Measurements from ENCODE around the gene FUNDC2. TPM values are rescaled to one million over a fixed set of nuclear protein-coding genes. Genes with fewer than 3 reads are reported as not detected.

Gene FUNDC2
- total and polyA plus RNA-seq, 10 of the 15 experiments (the other 5 are each of a cell fraction or from before 2014, with no cell fraction given), result 70.5 to 353 (median 165) TPM

GRCh38 chrX:155061760-155062159 lies 35.1 kb downstream of the FUNDC2 start:
- 91% methylated on average over 4 of the region's 4 CpGs for WGBS (ENCODE audit: insufficient coverage, insufficient replicate concordance, low lambda C conversion rate, missing lambda C conversion rate)
- Histone ChIP-seq H3K9me3 (replicated peaks; ENCODE audit: control insufficient read depth, insufficient read depth, low read length) (no peaks in the 10 kb centered on the region), H3K36me3 (ENCODE audit: control insufficient read depth in 2 of 2, insufficient read depth in 2 of 2, low read length in 1 of 2) (no peaks in the 10 kb centered on the region; a peak in 3 of 4 replicates), H4K20me1 (ENCODE audit: control insufficient read depth, insufficient read depth) (no peaks in the 10 kb centered on the region), H3K27me3 (replicated peaks in 1 of 2; ENCODE audit: control insufficient read depth in 2 of 2, insufficient read depth in 2 of 2, low read length in 1 of 2) (no peaks in the 10 kb centered on the region), H3K4me3 (no peak overlapping the region), H3K4me1 (ENCODE audit: control insufficient read depth, insufficient read depth, low read length) (no peaks in the 10 kb centered on the region; the same call in 1 of the 2 replicates), H3K9ac (ENCODE audit: control insufficient read depth, insufficient read depth, low read length) (no peak overlapping the region), H3K4me2 (ENCODE audit: control insufficient read depth, insufficient read depth) (no peak overlapping the region), H2AFZ (ENCODE audit: control insufficient read depth, low read depth, low read length) (no peak overlapping the region), H3K79me2 (ENCODE audit: control insufficient read depth, insufficient read depth, low read length) (no peaks in the 10 kb centered on the region), H3K27ac (ENCODE audit: control insufficient read depth, insufficient read depth) (no peak overlapping the region)
- in situ Hi-C loops (cut with MboI), result no loop called here
- SMC1A ChIA-PET (ENCODE audit: uncharacterized antibody, unreplicated experiment), result interaction anchor here (1.0 to 3.1 kb wide), 4 partner anchors 19 to 144 kb away, joined by 3 to 18 read pairs (median 4); no protein-coding TSS in a partner anchor
- ATAC-seq (no peak), FAIRE-seq (no peak), DNase-seq (ENCODE audit: low read depth, low spot score) (no peak)
- RAD21 ChIA-PET (ENCODE audit: unreplicated experiment), result interaction anchor here (1.2 kb wide), 1 partner anchor 35 kb away, joined by 3 read pairs; the partner anchor contains the start of gene FUNDC2
- CTCF ChIA-PET, result interaction anchor here (1.0 to 2.6 kb wide), 4 partner anchors 14 to 144 kb away, joined by 3 to 10 read pairs (median 4); no protein-coding TSS in a partner anchor
- no TSS peak for BruUV-seq (replicated peaks)
- POLR2A ChIA-PET, result no interaction called here
- intact Hi-C loops (cut with micrococcal nuclease; ENCODE audit: unreplicated experiment), result no loop called here
- TF ChIP-seq SPI1 (IDR thresholded peaks at IDR 0.05; ENCODE audit: borderline replicate concordance, insufficient read depth, low read depth, low read length) (no peak), TCF12 (IDR thresholded peaks at IDR 0.05; ENCODE audit: low read depth, low read length) (no peak), PBX3 (IDR thresholded peaks at IDR 0.05; ENCODE audit: insufficient replicate concordance, low read depth, low read length) (no peak), BRCA1 (IDR thresholded peaks at IDR 0.05; ENCODE audit: low read depth, low read length) (no peak), MTA3 (IDR thresholded peaks at IDR 0.05; ENCODE audit: borderline replicate concordance, low read length) (no peak), SMARCA5 (IDR thresholded peaks at IDR 0.05) (no peak), HDAC6 (IDR thresholded peaks at IDR 0.05; ENCODE audit: unreplicated experiment) (no peak), USF2 (IDR thresholded peaks at IDR 0.05; ENCODE audit: borderline replicate concordance, low read depth, low read length) (no peak), RCOR1 (conservative IDR thresholded peaks at IDR 0.05; ENCODE audit: low read depth, low read length) (no peak), ATF3 (IDR thresholded peaks at IDR 0.05; ENCODE audit: borderline replicate concordance, extremely low read depth, low read depth, low read length) (no peak), MXI1 (IDR thresholded peaks at IDR 0.05; ENCODE audit: low read depth, low read length) (no peak), EED (IDR thresholded peaks at IDR 0.05; ENCODE audit: low read depth) (no peak), RUNX3 (IDR thresholded peaks at IDR 0.05; ENCODE audit: low read length) (no peak), GABPA (IDR thresholded peaks at IDR 0.05; ENCODE audit: low read depth) (no peak), WRNIP1 (IDR thresholded peaks at IDR 0.05; ENCODE audit: borderline replicate concordance, low read depth, low read length) (no peak), CUX1 (IDR thresholded peaks at IDR 0.05; ENCODE audit: insufficient replicate concordance, low read depth, low read length) (no peak)
